ENCODE measurements around the gene NEMF. TPM values are rescaled to one million over a fixed set of nuclear protein-coding genes. Genes with fewer than 3 reads are reported as not detected.
"Not testable (repeated sequence)": the region's sequence is repeated elsewhere in the genome, so short reads cannot be mapped to it uniquely, and the experiment has no call there.

Gene NEMF
- total RNA-seq, 2 experiments from 2014 or later = 75.6 to 78.9 TPM

DNA sequence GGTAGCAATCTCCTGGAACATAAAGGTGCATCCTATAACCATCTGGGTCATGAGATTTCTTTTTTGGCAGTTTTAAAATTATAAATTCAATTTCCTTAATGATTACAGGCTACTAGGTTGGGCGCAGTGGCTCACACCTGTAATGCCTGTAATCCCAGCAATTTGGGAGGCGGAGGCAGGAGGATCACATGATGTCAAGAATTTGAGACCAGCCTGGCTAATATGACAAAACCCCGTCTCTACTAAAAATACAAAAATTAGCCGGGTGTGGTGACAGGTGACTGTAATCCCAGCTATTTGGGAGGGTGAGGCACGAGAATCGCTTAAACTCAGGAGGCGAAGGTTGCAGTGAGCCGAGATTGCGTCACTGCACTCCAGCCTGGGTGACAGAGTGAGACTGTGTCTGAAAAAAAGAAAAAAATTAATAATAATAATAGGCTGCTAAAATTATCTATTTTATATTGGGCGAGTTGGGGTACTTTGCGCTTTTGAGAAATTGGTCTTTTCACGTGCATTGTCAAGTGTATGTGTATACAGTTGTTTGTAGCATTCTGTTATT is 23.1 kb upstream of the NEMF start:
- POLR2A ChIA-PET = interaction anchor here (0.6 kb wide), 1 partner anchor 27 kb away, joined by 5 read pairs; no protein-coding TSS in a partner anchor
- H3K4me3 Mint-ChIP-seq = no peak overlapping the region
- CTCF ChIA-PET = interaction anchor here (1.0 to 2.7 kb wide), 3 partner anchors 9 to 13 kb away, joined by 3 to 8 read pairs (median 4); no protein-coding TSS in a partner anchor
- no peaks in the 10 kb centered on the region for H3K9me3 Mint-ChIP-seq (ENCODE audit: insufficient read depth)
- H3K4me1 Mint-ChIP-seq (ENCODE audit: low read depth) = peaks cover 19% of the 10 kb centered on the region
- no peak for DNase-seq
- ATAC-seq = no peak
- no peak overlapping the region for H3K27ac Mint-ChIP-seq
- no peaks in the 10 kb centered on the region for H3K36me3 Mint-ChIP-seq (ENCODE audit: low read depth)
- peaks cover 2% of the 10 kb centered on the region for H3K27me3 Mint-ChIP-seq (ENCODE audit: low read depth)

DNA sequence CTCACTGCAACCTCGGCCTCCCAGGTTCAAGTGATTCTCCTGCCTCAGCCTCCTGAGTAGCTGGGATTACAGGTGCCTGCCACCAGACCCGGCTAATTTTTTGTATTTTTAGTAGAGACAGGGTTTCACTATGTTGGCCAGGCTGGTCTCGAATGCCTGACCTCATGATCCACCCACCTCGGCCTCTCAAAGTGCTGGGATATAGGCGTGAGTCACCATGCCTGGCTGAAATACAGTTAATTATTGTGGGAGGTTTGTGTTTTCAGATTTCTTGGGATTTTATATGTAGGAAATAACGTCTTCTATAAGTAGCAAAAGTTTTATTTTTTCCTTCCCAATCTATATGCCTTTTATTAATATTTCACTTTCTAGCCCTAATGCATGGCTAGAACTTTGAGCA is 21.0 kb upstream of the NEMF start:
- H3K9me3 Mint-ChIP-seq (ENCODE audit: insufficient read depth); H3K27me3 Mint-ChIP-seq (ENCODE audit: low read depth); ATAC-seq; H3K36me3 Mint-ChIP-seq (ENCODE audit: low read depth); DNase-seq; H3K4me3 Mint-ChIP-seq; H3K27ac Mint-ChIP-seq: not testable (repeated sequence)
- H3K4me1 Mint-ChIP-seq (ENCODE audit: low read depth) = peaks cover 18% of the 10 kb centered on the region
- POLR2A ChIA-PET = interaction anchor here (0.9 kb wide), 1 partner anchor 11 kb away, joined by 4 read pairs; no protein-coding TSS in a partner anchor
- CTCF ChIA-PET = interaction anchor here (1.0 to 1.3 kb wide), 3 partner anchors 8 to 21 kb away, joined by 3 to 4 read pairs (median 3); partner anchors contain the start of gene NEMF

GRCh38 chr14:49870908-49871307 is 18.3 kb upstream of the NEMF start:
- CTCF ChIA-PET = interaction anchor here (0.5 to 1.7 kb wide), 4 partner anchors 9 to 167 kb away, joined by 3 to 7 read pairs (median 3); no protein-coding TSS in a partner anchor

GRCh38 chr14:49868720-49869114 is 16.1 kb upstream of the NEMF start:
- peaks cover 21% of the 10 kb centered on the region for H3K4me1 Mint-ChIP-seq (ENCODE audit: low read depth)

More at GRCh38 chr14:49870908-49871307, 18.3 kb upstream of the NEMF start:
- Mint-ChIP-seq H3K27me3 (ENCODE audit: low read depth) (peaks cover under 1% of the 10 kb centered on the region), H3K27ac (no peak overlapping the region), H3K9me3 (ENCODE audit: insufficient read depth) (no peaks in the 10 kb centered on the region), H3K36me3 (ENCODE audit: low read depth) (no peaks in the 10 kb centered on the region), H3K4me3 (no peak overlapping the region), H3K4me1 (ENCODE audit: low read depth) (peaks cover 21% of the 10 kb centered on the region)
- no peak for ATAC-seq
- POLR2A ChIA-PET = interaction anchor here (5.2 kb wide), 1 partner anchor 130 kb away, joined by 64 read pairs; no protein-coding TSS in a partner anchor
- DNase-seq = no peak

GRCh38 chr14:49867831-49868719 is 15.5 kb upstream of the NEMF start:
- peak; percentile 99 for DNase-seq
- CTCF ChIA-PET = interaction anchor here (0.7 to 10.2 kb wide), 19 partner anchors 12 to 249 kb away, joined by 3 to 227 read pairs (median 4); partner anchors contain the start of genes NEMF and VCPKMT

More at GRCh38 chr14:49868720-49869114, 16.1 kb upstream of the NEMF start:
- H3K36me3 Mint-ChIP-seq (ENCODE audit: low read depth) = no peaks in the 10 kb centered on the region
- CTCF ChIA-PET = interaction anchor here (1.1 to 10.2 kb wide), 12 partner anchors 11 to 248 kb away, joined by 3 to 227 read pairs (median 12); partner anchors contain the start of genes NEMF and VCPKMT
- no peaks in the 10 kb centered on the region for H3K27me3 Mint-ChIP-seq (ENCODE audit: low read depth)
- ATAC-seq (no peak), DNase-seq (no peak)
- no peaks in the 10 kb centered on the region for H3K9me3 Mint-ChIP-seq (ENCODE audit: insufficient read depth)
- H3K4me3 Mint-ChIP-seq = peak overlapping the region; percentile 91
- POLR2A ChIA-PET = interaction anchor here (0.6 to 5.2 kb wide), 15 partner anchors 11 to 248 kb away, joined by 3 to 64 read pairs (median 5); partner anchors contain the start of genes ARF6, MGAT2, NEMF and RPL36AL
- peak overlapping the region; percentile 96 for H3K27ac Mint-ChIP-seq

DNA sequence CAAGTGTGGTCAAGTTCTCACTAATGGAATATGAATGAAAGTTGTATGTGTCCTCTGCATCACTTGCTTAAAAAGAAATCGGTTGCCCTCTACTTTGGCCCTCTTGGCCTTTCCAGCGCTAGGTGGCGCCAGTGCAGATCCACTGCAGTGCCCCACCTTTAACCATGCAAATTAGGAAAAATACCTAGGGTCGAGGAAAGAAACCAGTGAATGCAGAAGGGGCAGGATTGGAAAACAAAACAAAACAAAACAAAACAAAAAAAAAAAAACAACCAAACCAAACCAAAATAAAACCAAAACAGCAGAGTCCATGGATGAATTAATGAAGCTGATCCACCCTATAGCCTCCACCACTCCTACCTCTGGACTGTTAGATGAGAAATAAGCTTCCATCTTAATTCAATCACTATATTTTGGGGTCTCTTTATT is 12.9 kb upstream of the NEMF start:
- DNase-seq = peak; percentile 88
- Mint-ChIP-seq H3K4me3 (no peak overlapping the region), H3K27me3 (ENCODE audit: low read depth) (no peaks in the 10 kb centered on the region), H3K36me3 (ENCODE audit: low read depth) (peaks cover 2% of the 10 kb centered on the region), H3K27ac (no peak overlapping the region), H3K9me3 (ENCODE audit: insufficient read depth) (no peaks in the 10 kb centered on the region), H3K4me1 (ENCODE audit: low read depth) (peaks cover 30% of the 10 kb centered on the region)
- CTCF ChIA-PET = interaction anchor here (0.6 to 10.2 kb wide), 28 partner anchors 8 to 249 kb away, joined by 3 to 227 read pairs (median 6); partner anchors contain the start of genes DNAAF2 and NEMF
- POLR2A ChIA-PET = interaction anchor here (0.5 to 7.3 kb wide), 7 partner anchors 13 to 279 kb away, joined by 3 to 168 read pairs (median 9); partner anchors contain the start of genes ARF6, NEMF and RPS29
- no peak for ATAC-seq

More at GRCh38 chr14:49867831-49868719, 15.5 kb upstream of the NEMF start:
- Mint-ChIP-seq H3K27ac (peak overlapping the region; percentile 96), H3K36me3 (ENCODE audit: low read depth) (no peaks in the 10 kb centered on the region), H3K9me3 (ENCODE audit: insufficient read depth) (no peaks in the 10 kb centered on the region), H3K4me3 (peak overlapping the region; percentile 91), H3K4me1 (ENCODE audit: low read depth) (peaks cover 21% of the 10 kb centered on the region), H3K27me3 (ENCODE audit: low read depth) (no peaks in the 10 kb centered on the region)
- peak; percentile 91 for ATAC-seq
- POLR2A ChIA-PET = interaction anchor here (0.6 to 5.2 kb wide), 24 partner anchors 11 to 248 kb away, joined by 3 to 64 read pairs (median 4); partner anchors contain the start of genes ARF6, KLHDC2, MGAT2 and NEMF

DNA sequence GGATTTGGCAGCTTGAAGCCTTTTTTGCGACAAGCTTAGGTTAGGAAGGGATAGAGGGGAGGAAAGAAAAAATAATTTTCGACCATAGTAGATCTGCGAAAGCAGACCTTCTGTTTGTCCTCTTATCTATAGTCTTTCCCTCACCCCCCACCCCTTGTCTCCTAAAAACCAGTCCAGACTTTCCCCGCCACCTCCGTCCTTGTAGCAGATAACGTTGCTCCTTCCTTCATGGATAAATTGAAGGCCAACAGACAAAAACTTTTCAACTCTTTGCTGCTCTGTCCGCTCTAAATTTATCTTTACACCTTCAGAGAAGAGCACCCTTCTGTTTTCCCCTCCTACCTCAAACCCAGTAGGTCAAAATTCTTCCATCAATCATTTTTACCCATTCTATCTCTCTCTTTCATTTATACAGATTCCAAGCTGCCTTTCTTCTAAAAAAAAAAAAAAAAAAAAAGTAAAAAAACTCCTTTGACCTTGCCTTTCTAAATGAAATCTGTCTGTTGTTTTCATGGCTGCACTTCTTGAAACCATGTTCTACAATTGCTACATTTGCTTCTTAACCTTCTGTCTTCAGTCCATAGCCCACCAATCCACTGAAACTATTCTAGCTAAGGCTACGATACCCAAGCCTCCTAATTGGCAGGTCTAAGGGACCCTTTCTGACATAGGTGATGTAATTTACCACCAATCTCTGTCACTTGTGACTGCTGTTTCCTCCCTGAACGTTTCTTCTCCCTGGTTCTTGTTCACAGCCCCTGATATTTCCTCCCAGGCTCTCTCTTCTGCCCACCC is 11.1 kb upstream of the NEMF start:
- ChIA-PET POLR2A (interaction anchor here (0.7 to 7.3 kb wide), 36 partner anchors 9 to 268 kb away, joined by 3 to 168 read pairs (median 7); partner anchors contain the start of genes ARF6, MGAT2, NEMF and RPL36AL), CTCF (interaction anchor here (0.6 to 10.2 kb wide), 30 partner anchors 11 to 253 kb away, joined by 3 to 227 read pairs (median 10); partner anchors contain the start of genes ARF6, MGAT2, NEMF and RPL36AL)
- H3K27ac Mint-ChIP-seq = no peak overlapping the region
- H3K4me1 Mint-ChIP-seq (ENCODE audit: low read depth) = peaks cover 23% of the 10 kb centered on the region
- ATAC-seq (peak; percentile 16), DNase-seq (peak; percentile 59)
- H3K27me3 Mint-ChIP-seq (ENCODE audit: low read depth) = no peaks in the 10 kb centered on the region
- no peaks in the 10 kb centered on the region for H3K9me3 Mint-ChIP-seq (ENCODE audit: insufficient read depth)
- H3K36me3 Mint-ChIP-seq (ENCODE audit: low read depth) = peaks cover 2% of the 10 kb centered on the region
- H3K4me3 Mint-ChIP-seq = no peak overlapping the region

- no peaks in the 10 kb centered on the region for H3K27me3 Mint-ChIP-seq (ENCODE audit: low read depth)
- H3K4me3 Mint-ChIP-seq = no peak overlapping the region
- ChIA-PET POLR2A (interaction anchor here (0.6 to 7.3 kb wide), 48 partner anchors 10 to 473 kb away, joined by 3 to 168 read pairs (median 6); partner anchors contain the start of genes ARF6, DNAAF2, LRR1 and MGAT2), CTCF (interaction anchor here (0.6 to 10.2 kb wide), 57 partner anchors 9 to 477 kb away, joined by 3 to 227 read pairs (median 4); partner anchors contain the start of genes ARF6, DNAAF2, MGAT2 and NEMF)
- H3K36me3 Mint-ChIP-seq (ENCODE audit: low read depth) = peaks cover 6% of the 10 kb centered on the region
- H3K27ac Mint-ChIP-seq = no peak overlapping the region
- H3K9me3 Mint-ChIP-seq (ENCODE audit: insufficient read depth) = no peaks in the 10 kb centered on the region
- no peak for ATAC-seq
- peak; percentile 92 for DNase-seq
- peaks cover 26% of the 10 kb centered on the region for H3K4me1 Mint-ChIP-seq (ENCODE audit: low read depth)
Observed at GRCh38 chr14:49862089-49862673, 9.6 kb upstream of the NEMF start.

DNA sequence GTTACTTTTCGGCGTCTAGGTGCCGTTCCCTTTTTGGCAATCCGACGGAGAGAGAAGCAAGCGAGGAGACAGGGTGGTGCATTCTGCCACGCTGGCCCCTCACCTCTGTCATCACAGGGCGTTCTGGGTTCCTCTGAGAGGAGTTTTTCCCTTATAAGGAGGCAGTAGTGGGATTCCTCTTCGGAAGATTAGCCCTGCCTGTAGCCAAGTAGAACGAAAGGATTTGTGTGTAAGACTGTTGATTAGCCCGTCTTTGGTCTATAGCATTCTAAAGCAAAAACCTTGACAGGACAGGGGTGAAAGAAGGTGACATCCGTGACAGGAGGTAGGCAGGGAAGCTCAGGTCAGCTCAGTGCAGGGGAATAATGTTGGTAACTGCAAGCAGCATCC is 9.1 kb upstream of the NEMF start:
- ATAC-seq (peak; percentile 4), DNase-seq (peak; percentile 74)
- H3K36me3 Mint-ChIP-seq (ENCODE audit: low read depth) = peaks cover 6% of the 10 kb centered on the region
- ChIA-PET CTCF (interaction anchor here (0.6 to 10.2 kb wide), 58 partner anchors 9 to 478 kb away, joined by 3 to 227 read pairs (median 4); partner anchors contain the start of genes ARF6, DNAAF2, MGAT2 and NEMF), POLR2A (interaction anchor here (0.6 to 7.3 kb wide), 36 partner anchors 9 to 275 kb away, joined by 3 to 168 read pairs (median 10); partner anchors contain the start of genes ARF6, DNAAF2, LRR1 and MGAT2)
- peaks cover 26% of the 10 kb centered on the region for H3K4me1 Mint-ChIP-seq (ENCODE audit: low read depth)
- H3K27me3 Mint-ChIP-seq (ENCODE audit: low read depth) = no peaks in the 10 kb centered on the region
- no peak overlapping the region for H3K4me3 Mint-ChIP-seq
- no peaks in the 10 kb centered on the region for H3K9me3 Mint-ChIP-seq (ENCODE audit: insufficient read depth)
- H3K27ac Mint-ChIP-seq = no peak overlapping the region

Measured in activated CD8-positive, alpha-beta T cell treated with anti-CD3 and anti-CD28 coated beads, Interleukin-2, amount 10 ng/mL, durations not matched to agents 7 days and 5 days (primary cell).